Endothelial cell (in vitro differentiated cells): ENCODE measurements around the gene CCDC9. TPM values are rescaled to one million over a fixed set of nuclear protein-coding genes. Genes with fewer than 3 reads are reported as not detected.
"Not testable (repeated sequence)": the region's sequence is repeated elsewhere in the genome, so short reads cannot be mapped to it uniquely, and the experiment has no call there.

Experiments
- DNase-seq: peaks from one replicate; pipeline ENCODE4 v3.0.0; 2021; ENCODE audit warnings: low spot score
- H3K27ac Mint-ChIP-seq: one replicate; pipeline ENCODE4 v1.8.0; 2021; ENCODE audit warnings: mixed read lengths, inconsistent platforms; ENCODE audit not compliant: unreplicated experiment
- H3K27me3 Mint-ChIP-seq: one replicate; pipeline ENCODE4 v1.8.0; 2021; ENCODE audit warnings: mild to moderate bottlenecking, moderate library complexity, mixed read lengths, inconsistent platforms; ENCODE audit not compliant: unreplicated experiment
- H3K36me3 Mint-ChIP-seq: one replicate; pipeline ENCODE4 v1.8.0; 2021; ENCODE audit warnings: mild to moderate bottlenecking, low read depth, mixed read lengths, inconsistent platforms; ENCODE audit not compliant: unreplicated experiment
- H3K4me1 Mint-ChIP-seq: one replicate; pipeline ENCODE4 v1.8.0; 2021; ENCODE audit warnings: mild to moderate bottlenecking, mixed read lengths, inconsistent platforms; ENCODE audit not compliant: unreplicated experiment
- H3K4me3 Mint-ChIP-seq: one replicate; pipeline ENCODE4 v1.8.0; 2021; ENCODE audit warnings: mild to moderate bottlenecking, mixed read lengths, inconsistent platforms; ENCODE audit not compliant: unreplicated experiment
- H3K9me3 Mint-ChIP-seq: one replicate; pipeline ENCODE4 v1.8.0; 2021; ENCODE audit warnings: mixed read lengths, inconsistent platforms; ENCODE audit not compliant: unreplicated experiment
- CTCF ChIP-seq: fragments of 200-600 bp; sonication (generic); IDR thresholded peaks from one replicate; pipeline ENCODE4 v1.5.0; 2021; ENCODE audit warnings: antibody characterized with exemption; ENCODE audit not compliant: unreplicated experiment
- total RNA-seq: library from RNA; stranded (reverse); fragmentation: NEBNext Ultra II Directional; extraction: Animal tissue kit (Norgen Biotek cat#: 25700); gene quantifications from one replicate; pipeline ENCODE4 v1.2.1, GENCODE V29; 2021; ENCODE audit not compliant: unreplicated experiment

Gene CCDC9
- total RNA-seq, 1 donor from 2014 or later: 28.0 TPM

DNA sequence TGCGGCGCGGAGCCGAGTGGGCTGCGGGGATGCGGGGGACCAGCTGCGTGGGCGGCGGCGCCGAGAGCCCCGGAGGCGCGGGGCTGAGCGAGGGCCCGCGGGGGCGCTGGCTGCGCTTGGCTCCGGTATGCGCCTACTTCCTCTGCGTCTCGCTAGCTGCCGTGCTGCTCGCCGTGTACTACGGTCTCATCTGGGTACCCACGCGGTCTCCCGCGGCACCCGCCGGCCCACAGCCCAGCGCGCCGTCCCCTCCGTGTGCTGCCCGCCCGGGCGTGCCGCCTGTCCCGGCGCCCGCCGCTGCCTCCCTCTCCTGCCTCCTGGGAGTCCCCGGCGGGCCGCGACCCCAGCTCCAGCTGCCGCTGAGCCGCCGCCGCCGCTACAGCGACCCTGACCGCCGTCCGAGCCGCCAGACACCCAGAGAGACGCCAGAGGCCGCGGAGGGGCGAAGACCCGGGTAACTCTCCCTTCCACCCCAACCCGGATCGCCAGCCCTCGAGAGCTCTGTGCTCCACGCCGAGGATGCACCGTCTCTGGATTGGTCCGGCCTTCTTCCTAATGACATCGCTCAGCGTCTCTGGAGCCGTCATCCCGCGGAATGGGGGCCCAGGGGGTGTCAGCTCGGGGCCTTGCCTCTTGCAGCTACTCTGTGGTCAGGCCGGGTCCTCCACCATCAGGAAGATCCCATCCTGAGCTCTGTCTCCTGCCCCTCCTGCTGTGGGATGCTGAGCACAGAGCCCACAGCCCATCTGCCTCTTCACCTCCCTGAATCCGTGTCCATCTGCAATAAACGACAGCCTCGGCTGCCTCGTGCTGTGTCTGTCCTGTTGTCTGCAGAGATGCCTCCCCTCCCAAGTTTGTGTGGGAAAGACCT is 18.8 kb downstream of the CCDC9 start:
- H3K9me3 Mint-ChIP-seq: no peaks in the 10 kb centered on the region

GRCh38 chr19:47275791-47276461 is 19.6 kb downstream of the CCDC9 start:
- DNase-seq: no peak

More for the DNA sequence above, 18.8 kb downstream of the CCDC9 start:
- peak overlapping the region; percentile 67 for H3K27ac Mint-ChIP-seq
- peaks cover 15% of the 10 kb centered on the region for H3K4me1 Mint-ChIP-seq
- peaks cover 17% of the 10 kb centered on the region for H3K27me3 Mint-ChIP-seq
- H3K36me3 Mint-ChIP-seq: peaks cover 14% of the 10 kb centered on the region
- H3K4me3 Mint-ChIP-seq: peak overlapping the region; percentile 81
- no peak for TF ChIP-seq CTCF
- DNase-seq: peak; percentile 28

DNA sequence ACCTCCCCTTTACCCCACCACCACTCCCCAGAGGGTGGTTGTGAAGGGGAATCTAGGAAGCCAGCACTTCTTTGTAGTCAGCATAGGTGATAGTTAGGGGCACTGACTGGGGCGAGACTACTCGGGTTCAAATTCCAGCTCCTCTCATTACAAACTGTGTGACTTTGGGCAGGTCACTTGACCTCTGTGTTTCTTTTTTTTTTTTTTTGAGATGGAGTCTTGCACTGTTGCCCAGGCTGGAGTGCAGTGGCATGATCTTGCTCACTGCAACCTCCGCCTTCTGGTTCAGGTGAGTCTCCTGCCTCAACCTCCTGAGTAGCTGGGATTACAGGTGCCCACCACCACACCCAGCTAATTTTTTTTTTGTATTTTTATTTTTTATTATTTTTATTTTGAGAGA is 20.2 kb downstream of the CCDC9 start:
- H3K36me3 Mint-ChIP-seq: peaks cover 11% of the 10 kb centered on the region
- peaks cover 15% of the 10 kb centered on the region for H3K4me1 Mint-ChIP-seq
- H3K9me3 Mint-ChIP-seq, DNase-seq, H3K27ac Mint-ChIP-seq, H3K4me3 Mint-ChIP-seq: not testable (repeated sequence)
- peaks cover 17% of the 10 kb centered on the region for H3K27me3 Mint-ChIP-seq

More at GRCh38 chr19:47275791-47276461, 19.6 kb downstream of the CCDC9 start:
- H3K9me3 Mint-ChIP-seq: no peaks in the 10 kb centered on the region
- peaks cover 15% of the 10 kb centered on the region for H3K4me1 Mint-ChIP-seq
- peak overlapping the region; percentile 81 for H3K4me3 Mint-ChIP-seq
- peaks cover 11% of the 10 kb centered on the region for H3K36me3 Mint-ChIP-seq
- H3K27ac Mint-ChIP-seq: peak overlapping the region; percentile 67
- TF ChIP-seq CTCF: no peak
- H3K27me3 Mint-ChIP-seq: peaks cover 17% of the 10 kb centered on the region

DNA sequence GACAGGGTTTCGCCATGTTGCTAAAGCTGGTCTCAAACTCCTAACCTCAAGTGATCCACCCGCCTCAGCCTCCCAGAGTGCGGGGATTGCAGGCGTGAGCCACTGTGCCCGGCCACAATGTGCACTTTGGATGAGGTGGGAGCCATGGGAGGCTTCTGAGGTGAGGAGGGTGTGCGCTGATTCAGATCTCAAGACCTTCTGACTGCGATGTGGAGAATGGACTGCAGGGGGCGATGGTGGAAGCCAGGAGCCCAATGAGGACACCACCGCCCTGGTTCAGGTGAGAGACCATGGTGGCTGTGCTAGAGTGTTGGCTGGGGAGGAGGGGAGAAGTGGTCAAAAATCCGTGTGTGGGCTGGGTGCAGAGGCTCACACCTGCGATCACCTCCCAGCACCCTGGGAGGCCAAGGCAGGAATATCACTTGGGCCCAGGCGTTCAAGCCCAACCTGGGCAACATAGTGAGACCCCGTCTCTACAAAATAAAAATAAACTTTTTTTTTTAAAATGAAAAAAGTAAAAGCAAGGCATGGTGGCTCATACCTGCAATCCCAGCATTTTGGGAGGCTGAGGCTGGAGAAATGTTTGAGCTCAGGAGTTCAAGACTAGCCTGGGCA is 24.0 kb downstream of the CCDC9 start:
- H3K27ac Mint-ChIP-seq: no peak overlapping the region
- peaks cover 13% of the 10 kb centered on the region for H3K27me3 Mint-ChIP-seq
- peaks cover 4% of the 10 kb centered on the region for H3K36me3 Mint-ChIP-seq
- peaks cover 5% of the 10 kb centered on the region for H3K4me1 Mint-ChIP-seq
- H3K9me3 Mint-ChIP-seq: no peaks in the 10 kb centered on the region
- DNase-seq: peak; percentile 61
- peak; percentile 39 for TF ChIP-seq CTCF
- H3K4me3 Mint-ChIP-seq: no peak overlapping the region

GRCh38 chr19:47283405-47284059 is 27.2 kb downstream of the CCDC9 start:
- Mint-ChIP-seq H3K27me3 (peaks cover 3% of the 10 kb centered on the region), H3K27ac (no peak overlapping the region), H3K36me3 (peaks cover under 1% of the 10 kb centered on the region), H3K4me1 (no peaks in the 10 kb centered on the region), H3K9me3 (no peaks in the 10 kb centered on the region), H3K4me3 (no peak overlapping the region)
- TF ChIP-seq CTCF: no peak
- no peak for DNase-seq
